HEK293T (cell line): ENCODE measurements around the gene GON4L.
"Not testable (repeated sequence)": the region's sequence is repeated elsewhere in the genome, so short reads cannot be mapped to it uniquely, and the experiment has no call there.

Experiments
- CTCF ChIA-PET: fragments of 350-600 bp; formaldehyde crosslinking; extraction: SDS; loops from one replicate; lab custom pipeline; 2021; ENCODE audit warnings: antibody characterized with exemption, inconsistent platforms; lab: Yijun Ruan, JAX
- POLR2A ChIA-PET: fragments of 350-600 bp; formaldehyde crosslinking; extraction: SDS; loops from one replicate; lab custom pipeline; 2020; ENCODE audit warnings: antibody characterized with exemption, inconsistent platforms; lab: Yijun Ruan, JAX
- DNase-seq: peaks from one replicate; pipeline ENCODE4 v3.0.0; 2012; ENCODE audit warnings: mixed read lengths; ENCODE audit errors: extremely low spot score
- ARNT ChIP-seq: fragments of 450-650 bp; IDR thresholded peaks from 2 replicates; pipeline ENCODE4 v1.6.1; 2017; ENCODE audit warnings: mild to moderate bottlenecking
- BHLHE40 ChIP-seq: fragments of 450-650 bp; IDR thresholded peaks from 2 replicates; pipeline ENCODE4 v1.6.1; 2016; ENCODE audit warnings: mild to moderate bottlenecking, moderate library complexity, borderline replicate concordance
- CTBP1 ChIP-seq: fragments of 450-650 bp; IDR thresholded peaks from 2 replicates; pipeline ENCODE4 v1.6.1; 2016; ENCODE audit warnings: borderline replicate concordance
- ELF4 ChIP-seq: fragments of 450-650 bp; IDR thresholded peaks from 2 replicates; pipeline ENCODE4 v1.6.1; 2017; ENCODE audit warnings: antibody characterized with exemption
- FOXA1 ChIP-seq: fragments of 450-650 bp; IDR thresholded peaks from 2 replicates; pipeline ENCODE4 v1.6.1; 2016; ENCODE audit warnings: mild to moderate bottlenecking
- FOXK2 ChIP-seq: fragments of 450-650 bp; IDR thresholded peaks from 2 replicates; pipeline ENCODE4 v1.6.1; 2016; ENCODE audit warnings: mild to moderate bottlenecking
- FOXM1 ChIP-seq: fragments of 450-650 bp; IDR thresholded peaks from 2 replicates; pipeline ENCODE4 v1.6.1; 2017; ENCODE audit warnings: mild to moderate bottlenecking, borderline replicate concordance
- HDGF ChIP-seq: fragments of 450-650 bp; IDR thresholded peaks from 2 replicates; pipeline ENCODE4 v1.6.1; 2017; ENCODE audit warnings: antibody characterized with exemption, borderline replicate concordance
- L3MBTL2 ChIP-seq: fragments of 450-650 bp; conservative IDR thresholded peaks from 2 replicates; pipeline ENCODE4 v1.6.1; 2016; ENCODE audit warnings: mild to moderate bottlenecking
- LEF1 ChIP-seq: fragments of 450-650 bp; IDR thresholded peaks from 2 replicates; pipeline ENCODE4 v1.6.1; 2017; ENCODE audit warnings: mild to moderate bottlenecking, borderline replicate concordance
- NFRKB ChIP-seq: fragments of 450-650 bp; IDR thresholded peaks from 2 replicates; pipeline ENCODE4 v1.6.1; 2016; ENCODE audit warnings: mild to moderate bottlenecking, moderate library complexity
- PKNOX1 ChIP-seq: fragments of 450-650 bp; IDR thresholded peaks from 2 replicates; pipeline ENCODE4 v1.6.1; 2016
- SP1 ChIP-seq: fragments of 450-650 bp; IDR thresholded peaks from 2 replicates; pipeline ENCODE4 v1.6.1; 2017
- SUZ12 ChIP-seq: fragments of 450-650 bp; IDR thresholded peaks from 2 replicates; pipeline ENCODE4 v1.6.1; 2016; ENCODE audit warnings: mild to moderate bottlenecking
- TARDBP ChIP-seq: fragments of 450-650 bp; IDR thresholded peaks from 2 replicates; pipeline ENCODE4 v1.6.1; 2016
- ZNF384 ChIP-seq: fragments of 450-650 bp; IDR thresholded peaks from 2 replicates; pipeline ENCODE4 v1.6.1; 2016

The GON4L gene

GRCh38 chr1:155850345-155850744, 6.7 kb downstream of the GON4L start:
- no peak for TF ChIP-seq ELF4
- no peak for TF ChIP-seq FOXK2
- no peak for TF ChIP-seq PKNOX1
- no peak for TF ChIP-seq HDGF
- TF ChIP-seq NFRKB = no peak
- no peak for TF ChIP-seq L3MBTL2
- TF ChIP-seq FOXA1 = no peak
- TF ChIP-seq LEF1 = no peak
- no peak for TF ChIP-seq FOXM1
- no peak for TF ChIP-seq ARNT
- TF ChIP-seq SP1 = no peak
- TF ChIP-seq SUZ12 = no peak
- ChIA-PET POLR2A (interaction anchor here (0.5 to 1.4 kb wide), 3 partner anchors 9 to 128 kb away, joined by 3 to 5 read pairs (median 3); partner anchors contain the start of genes ARHGEF2 and SYT11), CTCF (no interaction called here)
- no peak for DNase-seq

GRCh38 chr1:155847823-155848529, 9.0 kb downstream of the GON4L start:
- POLR2A ChIA-PET = interaction anchor here (1.4 kb wide), 1 partner anchor 9 kb away, joined by 5 read pairs; the partner anchor contains the start of gene GON4L
- CTCF ChIA-PET = no interaction called here
- TF ChIP-seq BHLHE40 (no peak), TARDBP (no peak), ARNT (no peak)
- DNase-seq = no peak

- no peak for DNase-seq
- POLR2A ChIA-PET = no interaction called here
- TF ChIP-seq FOXM1 (no peak), LEF1 (no peak), FOXA1 (no peak), ELF4 (no peak), CTBP1 (no peak), ZNF384 (no peak)
Measured at GRCh38 chr1:155844860-155845421, 12.1 kb downstream of the GON4L start.

GRCh38 chr1:155840386-155840785, 16.6 kb downstream of the GON4L start:
- ChIA-PET POLR2A (interaction anchor here (1.1 kb wide), 1 partner anchor 19 kb away, joined by 3 read pairs; the partner anchor contains the start of gene SYT11), CTCF (no interaction called here)
- DNase-seq = no peak
- TF ChIP-seq HDGF = no peak
- no peak for TF ChIP-seq PKNOX1
- no peak for TF ChIP-seq FOXM1
- no peak for TF ChIP-seq SP1
- no peak for TF ChIP-seq FOXK2
- TF ChIP-seq FOXA1 = no peak
- no peak for TF ChIP-seq L3MBTL2
- TF ChIP-seq TARDBP = no peak
- no peak for TF ChIP-seq NFRKB

More at GRCh38 chr1:155844860-155845421, 12.1 kb downstream of the GON4L start:
- CTCF ChIA-PET = no interaction called here

GRCh38 chr1:155835548-155835947, 21.5 kb downstream of the GON4L start:
- ChIA-PET CTCF (no interaction called here), POLR2A (no interaction called here)
- no peak for DNase-seq
- TF ChIP-seq ELF4 (no peak), L3MBTL2 (no peak), ZNF384 (no peak), PKNOX1 (no peak), FOXM1 (no peak), TARDBP (no peak), BHLHE40 (no peak), ARNT (no peak), SUZ12 (no peak), HDGF (no peak), FOXK2 (no peak), LEF1 (no peak), SP1 (no peak), FOXA1 (no peak), NFRKB (no peak), CTBP1 (no peak)

GRCh38 chr1:155834927-155835399, 22.1 kb downstream of the GON4L start:
- DNase-seq, POLR2A ChIA-PET, CTCF ChIA-PET: not testable (repeated sequence)
